HL-60/S4 treated with retinoic acid at 250 ng/mL for 4 days and 3 days (cell line): ENCODE results near the gene PLCB3.
"Not testable (repeated sequence)": the region's sequence is repeated elsewhere in the genome, so short reads cannot be mapped to it uniquely, and the experiment has no call there.

ENCODE experiments used
- in situ Hi-C: fragments of 300-500 bp; cut with MboI; formaldehyde crosslinking; loops from 2 replicates; pipeline ENCODE4 v1.7.0; 2022; ENCODE audit warnings: low sequenced_read_pairs

PLCB3 gene

GRCh38 chr11:64303109-64304031, 52.0 kb downstream of the PLCB3 start:
- in situ Hi-C loops, result no loop called here

- in situ Hi-C loops, result no loop called here
These were observed 52.6 kb downstream of the PLCB3 start for GRCh38 chr11:64304032-64304315.

GRCh38 chr11:64304316-64305072, 53.2 kb downstream of the PLCB3 start:
- in situ Hi-C loops, result no loop called here

- in situ Hi-C loops, result no loop called here
These were observed 53.9 kb downstream of the PLCB3 start, which contains the start of gene ESRRA for GRCh38 chr11:64305075-64305690. ESRRA (plus strand) TSS chr11:64305524; CDS start chr11:64307180, 1,656 bp downstream.

- in situ Hi-C loops, result no loop called here
These were observed 54.6 kb downstream of the PLCB3 start for GRCh38 chr11:64305691-64306562.

GRCh38 chr11:64306563-64306875, 55.2 kb downstream of the PLCB3 start:
- in situ Hi-C loops, result no loop called here

- in situ Hi-C loops, result no loop called here
These were observed 55.7 kb downstream of the PLCB3 start for GRCh38 chr11:64306876-64307622.

GRCh38 chr11:64307795-64308194, 56.5 kb downstream of the PLCB3 start:
- in situ Hi-C loops, result not testable (repeated sequence)

GRCh38 chr11:64312947-64313346, 61.6 kb downstream of the PLCB3 start:
- in situ Hi-C loops, result no loop called here

- in situ Hi-C loops, result no loop called here
These were observed 62.3 kb downstream of the PLCB3 start for GRCh38 chr11:64313491-64314145.

GRCh38 chr11:64314146-64314804, 62.9 kb downstream of the PLCB3 start:
- in situ Hi-C loops, result no loop called here

- in situ Hi-C loops, result no loop called here
These were observed 63.7 kb downstream of the PLCB3 start for GRCh38 chr11:64314805-64315561.

GRCh38 chr11:64315667-64316526, 64.6 kb downstream of the PLCB3 start:
- in situ Hi-C loops, result not testable (repeated sequence)

GRCh38 chr11:64316672-64317324, 65.5 kb downstream of the PLCB3 start:
- in situ Hi-C loops, result no loop called here

- in situ Hi-C loops, result no loop called here
These were observed 66.1 kb downstream of the PLCB3 start, which contains the start of gene TRMT112 for GRCh38 chr11:64317325-64317960. TRMT112 (minus strand) TSS chr11:64317559; CDS start chr11:64317526, 33 bp downstream.
